ENCODE data around the gene OXNAD1.

GRCh38 chr3:16315623-16316022, 50.6 kb downstream of the OXNAD1 start:
- TF ChIP-seq EZH2 (IDR thresholded peaks at IDR 0.05) (no peak), POLR2AphosphoS5 (IDR thresholded peaks at IDR 0.05; ENCODE audit: borderline replicate concordance, low read depth, low read length) (no peak)

Data from SK-N-MC (cell line).